NCI-H748 (cell line): ENCODE results near the gene SLC25A40.

Experiments used
- DNase-seq: peaks from one replicate; lab custom pipeline; 2025; ENCODE audit not compliant: unreplicated experiment; lab: John Stamatoyannopoulos, UW

SLC25A40 gene

GRCh38 chr7:87785368-87785995, 90.7 kb downstream of the SLC25A40 start:
- DNase-seq = no peak

GRCh38 chr7:87784424-87784823, 91.7 kb downstream of the SLC25A40 start:
- no peak for DNase-seq
